Measurements from ENCODE around the gene ADGRB3.

ADGRB3 gene

DNA sequence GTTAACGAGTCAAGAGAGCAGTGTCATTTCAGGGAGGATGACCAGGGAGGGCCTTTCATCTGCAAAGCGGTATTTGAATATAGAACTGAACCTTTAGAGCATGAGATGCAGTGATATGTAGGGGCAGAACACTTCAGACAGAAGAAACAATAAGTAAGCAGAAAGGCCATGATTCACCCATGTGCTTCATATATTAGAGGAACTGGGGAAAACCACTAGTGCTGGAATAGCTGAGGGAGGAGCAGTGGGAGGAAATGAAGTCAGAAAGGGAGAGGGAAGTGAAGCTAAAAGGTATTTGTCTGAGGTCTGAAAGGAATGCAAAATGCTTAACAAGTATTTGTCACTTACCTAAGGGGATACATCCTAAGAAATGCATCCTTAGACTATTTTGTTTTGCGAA is 391.2 kb downstream of the ADGRB3 start:
- no peak overlapping the region for H2AFZ ChIP-seq (ENCODE audit: low read length)
- H3F3A ChIP-seq (ENCODE audit: insufficient read depth, low read length): no peaks in the 10 kb centered on the region
- DNase-seq: no peak
- no peaks in the 10 kb centered on the region for H3K27me3 ChIP-seq (replicated peaks; ENCODE audit: insufficient read depth, low read length)
- H3K9me3 ChIP-seq (replicated peaks; ENCODE audit: insufficient read depth, low read length): no peaks in the 10 kb centered on the region
- no peak overlapping the region for H3K9ac ChIP-seq (ENCODE audit: low read length)
- no peak overlapping the region for H3K27ac ChIP-seq (ENCODE audit: low read length)
- H3K79me2 ChIP-seq (ENCODE audit: low read length): no peaks in the 10 kb centered on the region
- no peaks in the 10 kb centered on the region for H3K4me1 ChIP-seq (ENCODE audit: low read length)
- no peak overlapping the region for H3K4me3 ChIP-seq (ENCODE audit: low read length)
- no peaks in the 10 kb centered on the region for H4K20me1 ChIP-seq (ENCODE audit: insufficient read depth, low read length)
- no peak overlapping the region for H3K4me2 ChIP-seq (ENCODE audit: low read depth, low read length)
- H3K9me2 ChIP-seq (replicated peaks; ENCODE audit: insufficient read depth, low read length): no peaks in the 10 kb centered on the region
- H3K36me3 ChIP-seq (replicated peaks; ENCODE audit: insufficient read depth, low read length): no peaks in the 10 kb centered on the region
- no peak for TF ChIP-seq EZH2 (optimal IDR thresholded peaks at IDR 0.05; ENCODE audit: low read depth, low read length)
- no peak for TF ChIP-seq EZH2phosphoT487 (IDR thresholded peaks at IDR 0.05; ENCODE audit: low read length)
- TF ChIP-seq, protein P1, sequence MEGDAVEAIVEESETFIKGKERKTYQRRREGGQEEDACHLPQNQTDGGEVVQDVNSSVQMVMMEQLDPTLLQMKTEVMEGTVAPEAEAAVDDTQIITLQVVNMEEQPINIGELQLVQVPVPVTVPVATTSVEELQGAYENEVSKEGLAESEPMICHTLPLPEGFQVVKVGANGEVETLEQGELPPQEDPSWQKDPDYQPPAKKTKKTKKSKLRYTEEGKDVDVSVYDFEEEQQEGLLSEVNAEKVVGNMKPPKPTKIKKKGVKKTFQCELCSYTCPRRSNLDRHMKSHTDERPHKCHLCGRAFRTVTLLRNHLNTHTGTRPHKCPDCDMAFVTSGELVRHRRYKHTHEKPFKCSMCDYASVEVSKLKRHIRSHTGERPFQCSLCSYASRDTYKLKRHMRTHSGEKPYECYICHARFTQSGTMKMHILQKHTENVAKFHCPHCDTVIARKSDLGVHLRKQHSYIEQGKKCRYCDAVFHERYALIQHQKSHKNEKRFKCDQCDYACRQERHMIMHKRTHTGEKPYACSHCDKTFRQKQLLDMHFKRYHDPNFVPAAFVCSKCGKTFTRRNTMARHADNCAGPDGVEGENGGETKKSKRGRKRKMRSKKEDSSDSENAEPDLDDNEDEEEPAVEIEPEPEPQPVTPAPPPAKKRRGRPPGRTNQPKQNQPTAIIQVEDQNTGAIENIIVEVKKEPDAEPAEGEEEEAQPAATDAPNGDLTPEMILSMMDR (IDR thresholded peaks at IDR 0.05; ENCODE audit: low read length): no peak

DNA sequence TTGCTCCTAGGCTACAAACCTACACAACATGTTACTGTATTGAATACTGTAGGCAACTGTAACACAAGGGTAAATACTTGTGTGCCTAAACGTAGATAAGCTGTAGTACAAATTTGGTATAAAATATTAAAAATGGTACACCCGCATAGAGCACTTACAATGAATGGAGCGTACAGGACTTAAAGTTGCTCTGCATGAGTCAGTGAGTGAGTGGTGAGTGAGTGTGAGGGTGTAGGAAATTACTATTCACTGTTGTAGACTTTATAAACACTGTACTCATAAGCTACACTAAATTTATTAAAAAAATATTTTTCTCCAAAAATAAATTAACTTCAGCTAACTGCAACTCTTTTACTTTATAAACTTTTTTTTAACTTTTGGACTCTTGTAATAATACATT is 391.6 kb downstream of the ADGRB3 start:
- Histone ChIP-seq H3F3A (ENCODE audit: insufficient read depth, low read length) (no peaks in the 10 kb centered on the region), H3K79me2 (ENCODE audit: low read length) (no peaks in the 10 kb centered on the region), H3K9me3 (replicated peaks; ENCODE audit: insufficient read depth, low read length) (no peaks in the 10 kb centered on the region), H3K4me3 (ENCODE audit: low read length) (no peak overlapping the region), H2AFZ (ENCODE audit: low read length) (no peak overlapping the region), H3K36me3 (replicated peaks; ENCODE audit: insufficient read depth, low read length) (no peaks in the 10 kb centered on the region), H3K4me1 (ENCODE audit: low read length) (no peaks in the 10 kb centered on the region), H3K9ac (ENCODE audit: low read length) (no peak overlapping the region), H3K27ac (ENCODE audit: low read length) (no peak overlapping the region), H3K27me3 (replicated peaks; ENCODE audit: insufficient read depth, low read length) (no peaks in the 10 kb centered on the region), H3K4me2 (ENCODE audit: low read depth, low read length) (no peak overlapping the region), H3K9me2 (replicated peaks; ENCODE audit: insufficient read depth, low read length) (no peaks in the 10 kb centered on the region), H4K20me1 (ENCODE audit: insufficient read depth, low read length) (no peaks in the 10 kb centered on the region)
- DNase-seq: no peak
- TF ChIP-seq EZH2 (optimal IDR thresholded peaks at IDR 0.05; ENCODE audit: low read depth, low read length) (no peak), EZH2phosphoT487 (IDR thresholded peaks at IDR 0.05; ENCODE audit: low read length) (no peak)
- TF ChIP-seq, protein P1 (IDR thresholded peaks at IDR 0.05; ENCODE audit: low read length): no peak

DNA sequence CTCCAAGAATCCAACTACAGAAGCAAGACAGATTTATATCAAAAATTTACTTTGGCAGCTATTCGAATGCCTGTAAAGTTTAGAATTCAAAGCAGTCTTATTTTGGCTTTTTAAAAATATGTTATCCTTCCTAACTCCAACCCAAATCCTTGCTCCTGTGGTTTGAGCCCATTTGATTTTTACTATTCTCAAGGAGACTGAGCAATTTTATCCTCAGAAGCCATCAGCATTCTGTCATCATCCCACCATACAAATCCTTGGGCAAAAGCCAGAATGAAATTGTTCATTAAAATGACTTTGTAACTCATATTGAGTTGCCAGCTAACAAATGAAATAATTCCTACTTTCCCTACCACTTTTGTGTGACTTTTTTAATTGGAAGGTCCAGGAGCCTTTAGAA is 392.8 kb downstream of the ADGRB3 start:
- Histone ChIP-seq H3F3A (ENCODE audit: insufficient read depth, low read length) (no peaks in the 10 kb centered on the region), H3K27ac (ENCODE audit: low read length) (no peak overlapping the region), H4K20me1 (ENCODE audit: insufficient read depth, low read length) (no peaks in the 10 kb centered on the region), H2AFZ (ENCODE audit: low read length) (no peak overlapping the region), H3K79me2 (ENCODE audit: low read length) (no peaks in the 10 kb centered on the region), H3K9me3 (replicated peaks; ENCODE audit: insufficient read depth, low read length) (no peaks in the 10 kb centered on the region), H3K9me2 (replicated peaks; ENCODE audit: insufficient read depth, low read length) (no peaks in the 10 kb centered on the region), H3K4me2 (ENCODE audit: low read depth, low read length) (no peak overlapping the region), H3K27me3 (replicated peaks; ENCODE audit: insufficient read depth, low read length) (no peaks in the 10 kb centered on the region), H3K4me3 (ENCODE audit: low read length) (no peak overlapping the region), H3K36me3 (replicated peaks; ENCODE audit: insufficient read depth, low read length) (no peaks in the 10 kb centered on the region), H3K9ac (ENCODE audit: low read length) (no peak overlapping the region), H3K4me1 (ENCODE audit: low read length) (no peaks in the 10 kb centered on the region)
- DNase-seq: no peak
- TF ChIP-seq EZH2phosphoT487 (IDR thresholded peaks at IDR 0.05; ENCODE audit: low read length): no peak
- TF ChIP-seq EZH2 (optimal IDR thresholded peaks at IDR 0.05; ENCODE audit: low read depth, low read length): no peak
- TF ChIP-seq, protein P1 (IDR thresholded peaks at IDR 0.05; ENCODE audit: low read length): no peak
